ENCODE data around the gene CDK2.
A peak's percentile ranks its signal among the peaks of the same experiment; 100 is the strongest.

The CDK2 gene

GRCh38 chr12:55933169-55933798 lies 33.3 kb upstream of the CDK2 start:
- H3K9me3 ChIP-seq (ENCODE audit: control insufficient read depth, low read length): no peaks in the 10 kb centered on the region
- H3K27ac ChIP-seq: no peak overlapping the region
- no peak overlapping the region for H3K4me3 ChIP-seq (ENCODE audit: low read depth, low read length)
- no peaks in the 10 kb centered on the region for H3K36me3 ChIP-seq (ENCODE audit: control insufficient read depth, insufficient read depth, low read length)
- no peaks in the 10 kb centered on the region for H3K27me3 ChIP-seq (ENCODE audit: control insufficient read depth, insufficient read depth, low read length)
- H3K79me2 ChIP-seq: peaks cover 12% of the 10 kb centered on the region
- peaks cover 7% of the 10 kb centered on the region for H3K4me1 ChIP-seq
- no peak for TF ChIP-seq CTCF (IDR thresholded peaks at IDR 0.05)
- H3K4me2 ChIP-seq (ENCODE audit: low read length): peak overlapping the region; percentile 96
- no peak overlapping the region for H2AFZ ChIP-seq
- H3K9ac ChIP-seq: no peak overlapping the region

- H3K4me3 ChIP-seq (ENCODE audit: low read depth, low read length): no peak overlapping the region
- H3K27ac ChIP-seq: no peak overlapping the region
- H2AFZ ChIP-seq: no peak overlapping the region
- no peaks in the 10 kb centered on the region for H3K9me3 ChIP-seq (ENCODE audit: control insufficient read depth, low read length)
- no peak overlapping the region for H3K4me2 ChIP-seq (ENCODE audit: low read length)
- H3K79me2 ChIP-seq: peaks cover 7% of the 10 kb centered on the region
- no peak for TF ChIP-seq CTCF (IDR thresholded peaks at IDR 0.05)
- H3K4me1 ChIP-seq: peaks cover 7% of the 10 kb centered on the region
- no peak overlapping the region for H3K9ac ChIP-seq
- no peaks in the 10 kb centered on the region for H3K27me3 ChIP-seq (ENCODE audit: control insufficient read depth, insufficient read depth, low read length)
- no peaks in the 10 kb centered on the region for H3K36me3 ChIP-seq (ENCODE audit: control insufficient read depth, insufficient read depth, low read length)
Measured at GRCh38 chr12:55933799-55934742, 32.6 kb upstream of the CDK2 start.

GRCh38 chr12:55934773-55935172 lies 31.9 kb upstream of the CDK2 start:
- no peak for TF ChIP-seq CTCF (IDR thresholded peaks at IDR 0.05)
- H3K36me3 ChIP-seq (ENCODE audit: control insufficient read depth, insufficient read depth, low read length): no peaks in the 10 kb centered on the region
- no peak overlapping the region for H3K4me2 ChIP-seq (ENCODE audit: low read length)
- peaks cover 5% of the 10 kb centered on the region for H3K79me2 ChIP-seq
- no peaks in the 10 kb centered on the region for H3K9me3 ChIP-seq (ENCODE audit: control insufficient read depth, low read length)
- no peak overlapping the region for H3K27ac ChIP-seq
- H3K27me3 ChIP-seq (ENCODE audit: control insufficient read depth, insufficient read depth, low read length): no peaks in the 10 kb centered on the region
- no peak overlapping the region for H2AFZ ChIP-seq
- H3K4me1 ChIP-seq: peaks cover 7% of the 10 kb centered on the region
- H3K9ac ChIP-seq: no peak overlapping the region
- no peak overlapping the region for H3K4me3 ChIP-seq (ENCODE audit: low read depth, low read length)

- peaks cover 3% of the 10 kb centered on the region for H3K79me2 ChIP-seq
- no peaks in the 10 kb centered on the region for H3K36me3 ChIP-seq (ENCODE audit: control insufficient read depth, insufficient read depth, low read length)
- TF ChIP-seq CTCF (IDR thresholded peaks at IDR 0.05): no peak
- no peak overlapping the region for H3K9ac ChIP-seq
- peak overlapping the region; percentile 20 for H2AFZ ChIP-seq
- no peak overlapping the region for H3K4me2 ChIP-seq (ENCODE audit: low read length)
- H3K27me3 ChIP-seq (ENCODE audit: control insufficient read depth, insufficient read depth, low read length): no peaks in the 10 kb centered on the region
- peak overlapping the region; percentile 20 for H3K27ac ChIP-seq
- H3K4me1 ChIP-seq: peaks cover 10% of the 10 kb centered on the region
- no peak overlapping the region for H3K4me3 ChIP-seq (ENCODE audit: low read depth, low read length)
- H3K9me3 ChIP-seq (ENCODE audit: control insufficient read depth, low read length): no peaks in the 10 kb centered on the region
Measured at GRCh38 chr12:55935738-55936151, 30.9 kb upstream of the CDK2 start.
